H1 (cell line): ENCODE measurements around the gene MKNK2. TPM values are rescaled to one million over a fixed set of nuclear protein-coding genes. Genes with fewer than 3 reads are reported as not detected.
A peak's percentile ranks its signal among the peaks of the same experiment; 100 is the strongest.

Source experiments
- CTCF ChIA-PET: fragments of 300-600 bp; sonication (Branson Sonifier 250); formaldehyde crosslinking; loops from one replicate; lab custom pipeline; 2021; ENCODE audit not compliant: partially characterized antibody; lab: Charles Lee
- POLR2A ChIA-PET: fragments of 300-600 bp; sonication (Branson Sonifier 250); formaldehyde crosslinking; loops from one replicate; lab custom pipeline; 2021; ENCODE audit warnings: inconsistent platforms; ENCODE audit not compliant: partially characterized antibody; lab: Charles Lee
- DNase-seq, 2 experiments: peaks; one replicate each; pipeline versions ENCODE4 v3.0.0 to v3.0.0-alpha.2; 2010 to 2022; ENCODE audit warnings: low spot score in 2 of 2, low read depth in 1 of 2, mixed read lengths in 1 of 2
- FAIRE-seq: peaks from 2 replicates; lab custom pipeline; 2011; peaks lifted over from hg19 to GRCh38; lab: Jason Lieb, UNC
- H2AFZ ChIP-seq: 2 replicates; pipeline ENCODE4 v1.8.1; 2012; ENCODE audit warnings: low read length, inconsistent platforms
- H2AK5ac ChIP-seq: 2 replicates; pipeline ENCODE4 v1.6.1; 2013; ENCODE audit warnings: low read depth, low read length
- H2BK120ac ChIP-seq: replicated peaks from 2 replicates; pipeline ENCODE3; 2013; ENCODE audit warnings: low read depth, low read length, inconsistent platforms
- H2BK12ac ChIP-seq: 2 replicates; pipeline ENCODE4 v1.6.1; 2013; ENCODE audit warnings: low read depth, low read length
- H2BK15ac ChIP-seq: 2 replicates; pipeline ENCODE4 v1.6.1; 2013; ENCODE audit warnings: low read length
- H2BK20ac ChIP-seq: 2 replicates; pipeline ENCODE4 v1.6.1; 2013; ENCODE audit warnings: low read length
- H2BK5ac ChIP-seq: 2 replicates; pipeline ENCODE4 v1.6.1; 2013; ENCODE audit warnings: low read depth, low read length
- H3K14ac ChIP-seq: 2 replicates; pipeline ENCODE4 v1.6.1; 2013; ENCODE audit warnings: inconsistent platforms; ENCODE audit not compliant: insufficient read length
- H3K18ac ChIP-seq: 2 replicates; pipeline ENCODE4 v1.6.1; 2013; ENCODE audit warnings: low read length; ENCODE audit errors: extremely low read depth
- H3K23ac ChIP-seq: 2 replicates; pipeline ENCODE4 v1.6.1; 2013; ENCODE audit warnings: inconsistent platforms; ENCODE audit not compliant: insufficient read length
- H3K23me2 ChIP-seq: 2 replicates; pipeline ENCODE4 v1.6.1; 2013; ENCODE audit warnings: low read depth, low read length
- H3K27ac ChIP-seq: 2 replicates; pipeline ENCODE4 v1.6.1; 2011; ENCODE audit warnings: low read depth, low read length, inconsistent platforms
- H3K27me3 ChIP-seq, 4 experiments: replicated peaks in 1 of 4; 1 replicate in 1 of 4; 2 replicates in 3 of 4; pipeline versions ENCODE4 v1.6.1 to v1.8.1; 2011 to 2013; ENCODE audit warnings: low read length in 3 of 4, mild to moderate bottlenecking in 3 of 4, inconsistent platforms in 2 of 4, mixed read lengths in 2 of 4, moderate library complexity in 1 of 4; ENCODE audit not compliant: control insufficient read depth in 3 of 4, insufficient read depth in 3 of 4; ENCODE audit errors: extremely low read depth in 1 of 4
- H3K36me3 ChIP-seq, 4 experiments: 2 replicates each; pipeline versions ENCODE4 v1.6.1 to v1.8.1; 2011 to 2013; ENCODE audit warnings: mild to moderate bottlenecking in 4 of 4, low read length in 3 of 4, moderate library complexity in 2 of 4, control low read depth in 1 of 4, inconsistent platforms in 1 of 4; ENCODE audit not compliant: insufficient read depth in 4 of 4, control insufficient read depth in 2 of 4
- H3K4ac ChIP-seq: replicated peaks from 2 replicates; pipeline ENCODE3; 2013; ENCODE audit warnings: low read length, low read depth, mixed read lengths, inconsistent platforms; ENCODE audit not compliant: insufficient read length
- H3K4me1 ChIP-seq, 4 experiments: replicated peaks in 1 of 4; 1 replicate in 1 of 4; 2 replicates in 3 of 4; pipeline versions ENCODE4 v1.6.1 to v1.8.1; 2011 to 2013; ENCODE audit warnings: low read length in 3 of 4, inconsistent platforms in 2 of 4, mixed read lengths in 1 of 4; ENCODE audit not compliant: insufficient read depth in 4 of 4, control insufficient read depth in 3 of 4
- H3K4me2 ChIP-seq, 2 experiments: 2 replicates each; pipeline versions ENCODE4 v1.6.1 to v1.8.1; 2011 to 2013; ENCODE audit warnings: low read depth in 2 of 2, low read length in 2 of 2, control low read depth in 1 of 2, inconsistent platforms in 1 of 2, mild to moderate bottlenecking in 1 of 2; ENCODE audit not compliant: insufficient read depth in 1 of 2
- H3K4me3 ChIP-seq, 4 experiments: fragments of 200-600, 300-600 bp in 1 of 4; sonication (generic), shearing (Covaris generic), sonication (Bioruptor Twin) in 1 of 4; 2 replicates each; pipeline versions ENCODE4 v1.5.1 to v1.8.1; 2011 to 2016; ENCODE audit warnings: low read length in 4 of 4, low read depth in 3 of 4, control low read depth in 2 of 4, inconsistent platforms in 2 of 4, mild to moderate bottlenecking in 2 of 4, mixed read lengths in 1 of 4, moderate library complexity in 1 of 4; ENCODE audit not compliant: insufficient read depth in 2 of 4; ENCODE audit errors: extremely low read depth in 1 of 4
- H3K56ac ChIP-seq: replicated peaks from 2 replicates; pipeline ENCODE3; 2013; ENCODE audit warnings: low read depth, mild to moderate bottlenecking, mixed read lengths, low read length, inconsistent platforms; ENCODE audit not compliant: insufficient read length
- H3K79me1 ChIP-seq: 2 replicates; pipeline ENCODE4 v1.6.1; 2013; ENCODE audit warnings: low read depth, low read length, control low read depth
- H3K79me2 ChIP-seq, 2 experiments: 2 replicates each; pipeline versions ENCODE4 v1.6.1 to v1.8.1; 2012 to 2013; ENCODE audit warnings: low read length in 2 of 2, mild to moderate bottlenecking in 2 of 2, inconsistent platforms in 1 of 2; ENCODE audit not compliant: insufficient read depth in 2 of 2, control insufficient read depth in 1 of 2
- H3K9ac ChIP-seq, 4 experiments: replicated peaks in 1 of 4; 1 replicate in 1 of 4; 2 replicates in 3 of 4; pipeline versions ENCODE4 v1.6.1 to v1.8.1; 2011 to 2013; ENCODE audit warnings: low read depth in 3 of 4, low read length in 3 of 4, control low read depth in 2 of 4, mild to moderate bottlenecking in 2 of 4, moderate library complexity in 2 of 4, inconsistent platforms in 1 of 4; ENCODE audit errors: extremely low read depth in 1 of 4
- H3K9me3 ChIP-seq, 2 experiments: 2 replicates each; pipeline versions ENCODE4 v1.6.1 to v1.8.1; 2012 to 2013; ENCODE audit warnings: mild to moderate bottlenecking in 2 of 2, moderate library complexity in 2 of 2, control low read depth in 1 of 2, inconsistent platforms in 1 of 2, low read depth in 1 of 2, low read length in 1 of 2, mixed read lengths in 1 of 2; ENCODE audit not compliant: insufficient read depth in 2 of 2
- H4K20me1 ChIP-seq, 2 experiments: replicated peaks in 1 of 2; 2 replicates each; pipeline versions ENCODE3 to v1.8.1; 2011 to 2013; ENCODE audit warnings: inconsistent platforms in 2 of 2, low read length in 2 of 2, mild to moderate bottlenecking in 1 of 2; ENCODE audit not compliant: insufficient read depth in 2 of 2, control insufficient read depth in 1 of 2
- H4K5ac ChIP-seq: 2 replicates; pipeline ENCODE4 v1.6.1; 2013; ENCODE audit warnings: low read length, low read depth, mixed read lengths, inconsistent platforms; ENCODE audit not compliant: insufficient read length
- H4K8ac ChIP-seq: 2 replicates; pipeline ENCODE4 v1.8.0; 2013; ENCODE audit warnings: mild to moderate bottlenecking, moderate library complexity, low read length, inconsistent platforms; ENCODE audit not compliant: insufficient read depth; ENCODE audit errors: extremely low read depth
- H4K91ac ChIP-seq: replicated peaks from 2 replicates; pipeline ENCODE3; 2013; ENCODE audit warnings: low read length, mixed read lengths, inconsistent platforms; ENCODE audit not compliant: insufficient read length
- CEBPB ChIP-seq: IDR thresholded peaks from 2 replicates; pipeline ENCODE4 v1.6.1; 2012; ENCODE audit warnings: low read depth, low read length
- SIN3A ChIP-seq, 2 experiments: IDR thresholded peaks in 1 of 2; conservative IDR thresholded peaks in 1 of 2; 2 replicates each; pipeline ENCODE4 v1.6.1; 2011 to 2012; ENCODE audit warnings: low read length in 2 of 2, improper control_type of control experiment in 1 of 2, low read depth in 1 of 2, mild to moderate bottlenecking in 1 of 2
- SUZ12 ChIP-seq: fragments of 200-600 bp; sonication (generic); IDR thresholded peaks from 2 replicates; pipeline ENCODE4 v1.6.1; 2012; ENCODE audit warnings: mild to moderate bottlenecking, inconsistent platforms, low read length, moderate library complexity, mixed read lengths
- WGBS, 2 experiments: shearing (Covaris generic) in 1 of 2; methylation state at CpG; one replicate each; pipeline versions ENCODE4 v1.1.6 to v1.1.7; 2013 to 2015; ENCODE audit warnings: low lambda C conversion rate in 2 of 2, mixed read lengths in 2 of 2, inconsistent platforms in 1 of 2, low coverage in 1 of 2, missing lambda C conversion rate in 1 of 2; ENCODE audit not compliant: insufficient replicate concordance in 2 of 2, insufficient coverage in 1 of 2, insufficient read length in 1 of 2; ENCODE audit errors: extremely low coverage in 1 of 2, missing lambda C conversion rate in 1 of 2; 5-methylcytosine and 5-hydroxymethylcytosine counted together
- polyA plus RNA-seq, 7 experiments: library from polyadenylated mRNA; depleted of rRNA in 3 of 7; stranded (reverse) in 5 of 7; unstranded in 2 of 7; fragments of >200 nt in 5 of 7; fragments of 200-250 nt in 2 of 7; gene quantifications; 1 replicate in 5 of 7; 2 replicates in 1 of 7; 4 replicates in 1 of 7; pipeline versions ENCODE4 v1.2.1 to v1.2.3, GENCODE V29; 2011 to 2013; ENCODE audit warnings: missing spikeins in 2 of 7, mixed read lengths in 2 of 7
- total RNA-seq: library from RNA; stranded (reverse); fragmentation: NEBNext Ultra II Directional; extraction: Animal tissue kit (Norgen Biotek cat#: 25700); gene quantifications from 2 replicates; pipeline ENCODE4 v1.2.1, GENCODE V29; 2021

MKNK2 gene
- total and polyA plus RNA-seq, 2 of the 8 experiments (the other 6 are each of a cell fraction or from before 2014, with no cell fraction given), result 163 to 166 TPM

- ChIA-PET CTCF (interaction anchor here (0.8 to 2.3 kb wide), 10 partner anchors 14 to 80 kb away, joined by 3 to 12 read pairs (median 3); no protein-coding TSS in a partner anchor), POLR2A (interaction anchor here (0.9 to 1.8 kb wide), 9 partner anchors 8 to 84 kb away, joined by 3 to 5 read pairs (median 4); no protein-coding TSS in a partner anchor)
- Histone ChIP-seq H3K79me1 (no peaks in the 10 kb centered on the region), H2AK5ac (no peak overlapping the region), H3K18ac (no peak overlapping the region), H4K20me1 (peaks cover 5 to 26% of the 10 kb centered on the region in 2 experiments), H2BK20ac (no peak overlapping the region), H2AFZ (no peak overlapping the region), H3K4me1 (no peaks in the 10 kb centered on the region), H3K27me3 (no peaks in the 10 kb centered on the region), H3K4ac (no peak overlapping the region), H3K36me3 (peaks cover 16 to 42% (median 33%) of the 10 kb centered on the region in 4 experiments), H4K91ac (no peak overlapping the region), H2BK12ac (no peak overlapping the region), H3K79me2 (no peaks in the 10 kb centered on the region), H3K14ac (no peak overlapping the region), H3K23ac (no peak overlapping the region), H3K56ac (no peak overlapping the region), H3K27ac (no peak overlapping the region), H4K5ac (no peak overlapping the region)
- FAIRE-seq, result no peak
- no peak for TF ChIP-seq SIN3A (conservative IDR thresholded peaks at IDR 0.05 in 1 of 2, IDR thresholded peaks at IDR 0.05 in 1 of 2; ENCODE audit: low read depth in 1 of 2, low read length in 2 of 2)
- no peak for TF ChIP-seq CEBPB
- no peak for TF ChIP-seq SUZ12
- TF ChIP-seq, all 59 proteins: peak for 0
- H2BK120ac ChIP-seq, result no peak overlapping the region
- no peak for DNase-seq
- no peak overlapping the region for H2BK15ac ChIP-seq
- no peak overlapping the region for H3K9ac ChIP-seq
- no peak overlapping the region for H2BK5ac ChIP-seq
- 88% methylated on average over 34 of the region's 34 CpGs; no CpG with 5 or more reads in 1 of the 2 experiments for WGBS, 2 experiments
- H3K4me2 ChIP-seq, result no peak overlapping the region
- no peaks in the 10 kb centered on the region for H3K9me3 ChIP-seq
- H4K8ac ChIP-seq, result peak overlapping the region; percentile 71; the same call in 1 of the 2 replicates
- H3K23me2 ChIP-seq, result no peaks in the 10 kb centered on the region
- H3K4me3 ChIP-seq, result no peak overlapping the region
Measured at GRCh38 chr19:1990230-1991017, 60.6 kb downstream of the MKNK2 start.
